GM15510 (cell line): Measurements from ENCODE around the gene PIAS1.

Experiments used
- POLR2A ChIP-seq: IDR thresholded peaks from 3 replicates; pipeline ENCODE4 v1.6.1; 2011; ENCODE audit warnings: borderline replicate concordance; ENCODE audit not compliant: insufficient read length; ENCODE audit errors: extremely low read depth

PIAS1 gene

DNA sequence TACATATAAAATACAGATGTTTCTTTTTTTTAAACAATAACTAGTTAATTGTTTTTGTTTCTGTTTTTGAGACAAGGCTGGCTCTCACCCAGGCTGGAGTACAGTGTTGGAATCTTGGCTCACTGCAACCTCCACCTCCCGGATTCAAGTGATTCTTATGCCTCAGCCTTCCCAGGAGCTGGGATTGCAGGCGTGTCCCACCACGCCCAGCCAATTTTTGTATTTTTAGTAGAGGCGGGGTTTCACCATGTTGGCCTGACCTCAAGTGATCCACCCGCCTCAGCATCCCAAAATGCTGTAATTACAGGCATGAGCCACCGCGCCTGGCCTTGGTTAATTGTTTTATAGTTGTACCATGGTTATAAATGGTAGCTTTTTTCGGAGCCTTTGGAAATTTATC lies 72.3 kb downstream of the PIAS1 start:
- TF ChIP-seq POLR2A = no peak

DNA sequence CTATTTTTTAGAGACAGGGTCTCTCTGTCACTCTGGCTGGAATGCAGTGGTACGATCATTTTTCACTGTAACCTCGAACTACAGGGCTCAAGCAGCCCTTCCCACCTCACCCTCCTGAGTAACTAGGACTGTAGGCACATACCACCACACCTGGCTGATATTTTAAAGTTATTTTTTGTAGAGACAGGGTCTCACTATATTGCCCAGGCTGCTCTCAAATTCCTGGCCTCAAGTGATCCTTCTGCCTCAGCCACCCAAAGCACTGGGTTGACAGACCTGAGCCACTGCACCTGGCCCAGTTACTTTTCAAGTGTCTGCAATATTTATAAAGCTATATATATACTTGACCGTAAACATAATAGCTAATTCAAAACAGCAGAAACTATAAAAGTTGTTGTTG lies 75.0 kb downstream of the PIAS1 start:
- no peak for TF ChIP-seq POLR2A

DNA sequence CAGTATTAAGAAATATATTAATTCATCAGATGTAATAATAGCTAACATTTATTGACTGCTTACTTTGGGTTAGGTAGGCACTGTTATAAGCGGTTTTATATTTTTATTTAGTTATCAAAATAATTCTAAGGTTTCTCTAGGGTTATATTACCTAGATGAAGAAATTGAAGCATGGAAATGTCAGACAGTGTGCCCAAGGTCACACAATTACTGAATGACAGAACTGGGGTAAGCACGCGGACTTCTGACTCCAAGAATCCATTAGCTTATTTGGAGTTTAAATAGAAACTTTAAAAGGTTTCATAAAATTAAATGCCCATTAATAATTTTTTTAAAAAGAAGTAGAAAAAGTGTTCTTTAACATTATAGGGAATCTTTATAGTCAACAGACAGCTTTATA lies 76.7 kb downstream of the PIAS1 start:
- TF ChIP-seq POLR2A = no peak

DNA sequence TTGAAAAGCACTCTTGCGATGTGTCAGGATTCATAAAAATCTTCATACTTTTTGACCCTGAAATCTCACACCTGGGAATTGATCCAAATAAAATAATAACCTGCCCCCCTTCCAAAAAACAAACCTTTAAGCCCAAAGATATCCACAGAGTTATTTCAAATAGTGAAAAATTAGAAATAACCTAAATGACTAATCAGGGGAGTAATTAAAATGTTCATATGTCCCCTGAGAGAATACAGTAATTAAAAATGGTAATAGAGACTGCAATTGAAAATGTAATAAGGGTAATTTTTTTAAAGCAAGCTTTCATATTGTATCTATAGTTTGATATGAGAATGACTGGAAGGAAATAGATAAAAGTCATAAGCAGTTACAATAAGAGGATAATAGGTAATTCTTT lies 83.0 kb downstream of the PIAS1 start:
- no peak for TF ChIP-seq POLR2A

DNA sequence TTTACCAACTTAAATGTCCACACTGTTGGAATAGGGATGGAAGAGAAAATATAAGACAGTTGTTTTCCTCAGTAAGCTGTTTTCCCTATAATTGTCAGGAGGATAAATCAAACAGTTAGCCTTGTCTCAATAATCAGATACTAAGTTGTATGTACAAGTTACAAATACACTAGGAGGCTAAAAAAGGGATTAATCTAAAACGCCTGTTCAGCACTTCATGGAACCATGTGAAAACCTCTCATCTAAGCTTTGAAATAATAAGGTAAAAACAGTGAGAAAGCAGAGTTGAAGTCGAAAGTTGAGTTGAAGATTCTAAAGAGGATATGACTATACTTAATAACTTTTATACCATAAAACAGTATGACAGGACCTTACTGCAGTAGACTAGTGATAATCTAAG lies 89.0 kb downstream of the PIAS1 start:
- TF ChIP-seq POLR2A = no peak

DNA sequence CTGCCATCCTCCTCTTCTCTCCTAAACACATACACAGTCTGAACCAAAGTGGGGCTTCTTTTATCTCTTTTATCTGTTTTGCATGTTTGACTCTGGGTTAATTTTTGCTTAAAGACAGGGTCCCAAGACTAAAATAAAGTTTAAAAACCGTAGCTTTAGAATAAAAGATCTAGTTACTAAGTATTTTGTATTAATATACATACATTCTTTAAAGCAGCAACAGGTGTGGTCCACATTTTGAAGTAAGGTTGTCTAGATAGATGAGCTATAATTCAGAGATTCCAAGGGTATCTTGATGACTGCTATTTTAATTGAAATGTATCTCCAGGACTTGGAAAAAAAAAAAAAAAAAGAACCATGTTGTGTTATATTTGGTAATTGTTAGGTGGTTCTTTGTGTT lies 89.7 kb downstream of the PIAS1 start:
- TF ChIP-seq POLR2A = no peak

DNA sequence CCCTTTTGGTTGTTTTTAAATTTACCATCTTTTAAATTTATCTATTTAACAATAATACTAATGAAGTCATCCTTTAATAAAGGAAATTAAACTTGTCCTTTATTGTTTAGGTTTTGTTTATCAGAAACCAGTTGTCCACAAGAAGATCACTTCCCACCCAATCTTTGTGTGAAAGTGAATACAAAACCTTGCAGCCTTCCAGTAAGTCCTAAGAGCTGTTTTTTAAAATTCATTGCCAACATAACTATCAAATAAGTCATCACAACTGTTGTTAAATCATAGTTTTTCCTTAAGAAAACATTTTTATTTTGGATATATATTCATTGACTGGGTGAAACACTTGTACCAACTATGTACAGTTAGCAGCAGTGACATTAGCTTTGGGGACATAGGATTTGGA lies 91.6 kb downstream of the PIAS1 start:
- no peak for TF ChIP-seq POLR2A

DNA sequence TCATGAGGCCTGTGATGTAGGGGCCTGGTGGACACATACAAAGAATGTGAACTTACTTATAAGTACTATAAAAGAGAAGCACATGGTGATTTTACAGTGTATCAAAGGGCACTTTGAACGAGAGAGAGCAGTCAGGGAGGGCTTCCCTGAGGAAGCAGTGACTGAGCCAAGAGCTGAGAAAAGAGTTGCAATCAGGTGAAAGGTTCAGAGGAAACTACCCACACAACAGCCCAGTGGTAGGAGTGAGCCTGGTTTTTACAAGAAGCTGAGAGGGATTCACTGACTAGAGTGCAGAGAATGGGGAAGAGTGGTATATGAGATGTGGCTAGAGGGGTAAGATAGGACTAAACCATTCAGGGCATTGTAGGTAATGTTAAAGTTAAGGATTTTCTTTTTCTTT lies 93.9 kb downstream of the PIAS1 start:
- TF ChIP-seq POLR2A = no peak

DNA sequence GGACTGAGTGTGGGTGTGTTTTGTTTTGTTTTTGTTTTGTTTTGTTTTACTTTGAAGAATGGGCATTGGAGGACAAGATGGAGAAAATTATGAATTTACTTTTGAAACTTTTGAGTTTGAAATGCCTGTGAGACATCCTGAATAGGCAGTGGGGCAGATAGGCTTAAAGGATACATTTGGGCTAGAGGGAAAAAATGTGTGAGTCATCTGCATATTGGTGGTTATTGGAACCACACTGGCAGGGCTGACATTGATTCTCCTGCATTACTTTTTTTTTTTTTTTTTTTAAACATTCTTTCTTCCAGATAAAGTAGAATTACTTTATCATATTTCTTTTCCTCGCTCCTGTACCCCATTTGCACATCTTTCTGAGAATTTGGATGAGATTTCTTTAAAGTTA lies 94.9 kb downstream of the PIAS1 start:
- TF ChIP-seq POLR2A = no peak

DNA sequence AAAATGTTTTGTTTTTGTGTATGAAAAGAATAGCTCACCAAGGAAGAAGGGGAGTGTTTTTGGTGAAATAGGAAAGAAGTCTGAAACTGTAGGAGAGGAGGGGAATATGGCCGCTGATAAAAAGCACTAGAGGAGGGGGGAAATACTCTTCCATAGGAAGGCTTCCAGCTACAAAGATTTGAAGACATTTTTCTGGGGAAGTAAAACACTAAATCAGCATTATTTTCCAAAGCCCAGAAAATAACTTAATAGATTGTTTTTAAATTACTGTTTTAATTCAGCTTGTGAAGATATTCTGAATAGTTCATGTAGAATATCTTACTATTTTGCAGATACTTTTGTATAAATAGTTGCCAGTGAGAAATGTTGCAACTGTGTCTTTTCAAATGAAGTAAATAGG lies 96.1 kb downstream of the PIAS1 start:
- no peak for TF ChIP-seq POLR2A

DNA sequence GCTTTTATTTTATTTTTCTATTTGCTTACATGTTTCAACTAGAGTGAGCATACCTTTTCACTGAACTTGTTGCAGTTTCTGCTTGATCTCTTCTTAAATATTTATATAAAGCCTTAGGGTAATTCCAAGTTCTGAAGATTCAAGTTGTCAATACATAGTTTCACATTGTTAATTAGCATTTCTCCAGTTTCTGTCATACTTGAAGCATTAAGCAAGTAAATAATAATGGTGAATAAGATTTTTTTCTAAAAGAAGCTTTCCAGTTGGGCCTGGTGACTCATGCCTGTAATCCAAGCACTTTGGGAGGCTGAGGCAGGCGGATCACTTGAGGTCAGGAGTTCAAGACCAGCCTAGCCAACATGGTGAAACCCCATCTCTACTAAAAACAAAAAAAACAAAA lies 97.2 kb downstream of the PIAS1 start:
- no peak for TF ChIP-seq POLR2A

DNA sequence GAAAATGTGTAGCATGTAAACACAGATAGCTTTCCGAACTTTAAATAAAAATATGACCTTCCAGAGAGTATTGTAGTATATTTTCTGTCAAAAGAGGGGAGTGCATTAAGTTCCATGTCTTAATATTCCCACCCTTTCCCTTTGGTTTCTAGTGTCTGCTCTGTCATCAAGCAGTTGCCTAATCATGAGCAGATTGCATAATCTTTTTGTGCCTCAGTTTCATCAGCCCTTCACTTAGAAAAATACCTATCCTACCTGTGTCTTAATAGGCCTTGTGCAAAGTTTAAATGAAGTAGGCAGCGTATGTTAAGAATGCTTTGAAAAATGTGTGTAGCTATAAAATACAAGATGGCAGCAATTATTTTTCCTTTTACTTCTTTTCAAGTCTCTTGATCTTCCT lies 98.2 kb downstream of the PIAS1 start:
- TF ChIP-seq POLR2A = no peak

DNA sequence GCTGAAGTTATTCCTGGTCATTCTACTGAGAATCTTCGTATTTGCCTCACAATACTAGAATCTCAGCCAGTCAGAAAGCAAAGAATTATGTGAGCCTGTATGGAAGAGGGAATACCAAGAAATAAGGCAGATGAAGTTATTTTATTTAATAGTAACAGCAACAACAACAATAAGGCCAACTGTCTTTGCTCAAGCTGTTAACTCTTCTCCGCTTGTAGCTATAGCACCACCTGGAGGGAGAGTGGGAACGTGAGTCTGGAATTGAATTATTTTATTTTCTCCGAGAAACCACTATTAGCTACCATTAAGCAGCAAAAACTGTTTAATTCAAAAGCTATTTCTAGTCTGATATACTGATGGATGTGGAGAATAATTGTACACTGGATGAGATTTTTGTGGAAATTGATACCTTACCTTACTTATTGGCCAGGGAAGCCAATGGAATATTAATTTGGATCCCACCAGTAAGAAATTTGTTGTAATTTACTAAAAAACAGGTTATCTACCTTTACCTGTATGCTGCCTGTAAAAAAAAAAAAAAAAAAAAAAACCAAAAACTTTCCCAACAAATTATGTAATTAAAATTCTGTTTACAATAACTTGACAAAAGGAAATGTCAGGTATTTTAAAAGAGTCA lies 100.9 kb downstream of the PIAS1 start:
- no peak for TF ChIP-seq POLR2A

DNA sequence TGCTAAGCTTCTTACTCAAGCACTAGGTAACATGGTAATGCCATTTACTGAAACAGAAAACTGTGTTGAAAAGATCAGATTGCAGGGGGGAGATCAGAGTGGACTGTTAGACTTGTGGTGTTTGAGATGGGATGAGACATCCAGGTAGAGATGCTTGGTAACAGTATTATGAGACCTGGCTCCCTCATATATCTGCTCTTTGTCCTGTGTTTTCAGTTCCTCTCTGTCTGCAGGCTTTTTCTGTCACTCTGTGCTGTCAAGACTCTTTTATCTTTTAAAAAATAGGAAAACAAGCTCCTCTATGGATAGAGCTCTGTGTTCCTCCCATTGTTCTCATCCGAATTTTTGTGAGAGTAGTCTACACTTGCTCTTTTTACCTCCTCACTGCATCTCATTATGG lies 103.0 kb downstream of the PIAS1 start:
- TF ChIP-seq POLR2A = no peak

DNA sequence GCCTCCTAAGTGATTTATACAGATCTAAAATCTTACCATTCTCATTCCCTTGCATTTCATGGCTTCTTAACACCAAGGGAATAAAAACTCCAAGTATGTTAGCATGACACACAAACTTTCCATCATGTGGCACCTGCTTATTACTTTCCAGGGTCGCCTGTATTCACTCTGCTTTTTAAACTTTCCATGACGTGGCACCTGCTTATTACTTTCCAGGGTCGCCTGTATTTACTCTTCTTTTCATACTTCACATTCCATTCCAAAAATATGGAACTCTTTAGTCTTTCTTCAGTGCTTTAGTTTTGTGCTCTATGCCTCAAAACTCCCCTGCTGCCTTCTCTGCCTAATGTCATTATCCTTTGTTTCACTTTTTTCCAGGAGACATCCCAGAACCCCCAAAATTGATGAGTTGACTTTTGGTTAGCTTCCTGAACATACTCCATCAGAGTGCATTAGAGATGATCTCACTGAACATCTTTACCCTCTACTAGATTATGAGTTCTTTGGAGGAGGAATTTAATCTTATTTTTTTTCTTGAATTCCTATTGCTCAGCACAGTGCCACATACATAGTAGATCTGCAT lies 104.0 kb downstream of the PIAS1 start:
- no peak for TF ChIP-seq POLR2A

DNA sequence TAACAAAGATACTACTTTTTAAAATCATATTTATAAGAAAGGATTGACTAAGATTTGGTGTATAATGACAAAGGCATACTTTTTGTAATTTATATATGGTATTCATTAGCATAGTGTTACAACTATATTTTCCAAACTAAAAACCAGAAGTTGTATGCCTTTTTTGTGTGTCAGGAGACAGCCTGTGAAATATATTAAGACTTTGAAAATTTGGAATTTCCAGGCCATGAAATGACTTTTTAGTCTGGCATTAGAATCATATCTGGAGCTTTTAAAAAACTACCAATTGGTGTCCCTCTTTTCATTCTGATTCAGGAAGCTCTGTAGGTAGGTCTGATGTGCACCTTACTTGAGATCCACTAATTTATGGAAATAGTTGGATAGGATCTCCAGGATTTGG lies 109.1 kb downstream of the PIAS1 start:
- TF ChIP-seq POLR2A = no peak

DNA sequence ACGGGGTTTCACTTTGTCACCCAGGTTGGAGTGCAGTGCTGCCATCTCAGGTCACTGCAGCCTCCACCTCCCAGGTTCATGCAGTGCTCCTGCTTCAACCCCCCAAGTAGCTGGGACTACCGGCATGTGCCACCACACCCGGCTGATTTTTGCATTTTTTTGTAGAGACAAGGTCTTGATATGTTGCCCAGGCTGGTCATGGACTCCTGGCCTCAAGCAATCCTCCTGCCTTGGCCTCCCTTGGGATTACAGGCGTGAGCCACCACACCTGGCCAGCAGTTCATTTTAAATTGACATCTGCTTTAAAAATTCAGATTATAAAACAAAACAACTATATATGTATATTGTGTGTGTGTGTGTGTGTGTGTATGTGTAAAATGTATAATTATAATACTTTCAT lies 112.7 kb downstream of the PIAS1 start:
- no peak for TF ChIP-seq POLR2A
